Mesenteric fat pad (tissue), 1 donor: ENCODE measurements around the gene FAM241A. TPM values are rescaled to one million over a fixed set of nuclear protein-coding genes. Genes with fewer than 3 reads are reported as not detected.
"Not testable (repeated sequence)": the region's sequence is repeated elsewhere in the genome, so short reads cannot be mapped to it uniquely, and the experiment has no call there.

ENCODE experiments used
- DNase-seq: peaks from one replicate; pipeline ENCODE4 v3.0.0-alpha.2; 2020; ENCODE audit warnings: low spot score
- long read RNA-seq: library from polyadenylated mRNA; unstranded; transcript quantifications from one replicate; pipeline ENCODE4 v2.0.0, GENCODE V29; 2020
- total RNA-seq: library from RNA; stranded (reverse); fragmentation: NEBNext Ultra II Directional; extraction: Animal tissue kit (Norgen Biotek cat#: 25700); gene quantifications from one replicate; pipeline ENCODE4 v1.2.1, GENCODE V29; 2021
- donor health status: DM: yes; HTN: yes; CAD: no.

FAM241A gene
- total RNA-seq, result 23.2 TPM
- long read RNA-seq, full-length matches to known transcripts, result 11 of 19 reads
- long read RNA-seq, partial matches to known transcripts, result 0 of 19 reads
- long read RNA-seq, other reads (novel, unspliced or antisense), result 8 of 19 reads

DNA sequence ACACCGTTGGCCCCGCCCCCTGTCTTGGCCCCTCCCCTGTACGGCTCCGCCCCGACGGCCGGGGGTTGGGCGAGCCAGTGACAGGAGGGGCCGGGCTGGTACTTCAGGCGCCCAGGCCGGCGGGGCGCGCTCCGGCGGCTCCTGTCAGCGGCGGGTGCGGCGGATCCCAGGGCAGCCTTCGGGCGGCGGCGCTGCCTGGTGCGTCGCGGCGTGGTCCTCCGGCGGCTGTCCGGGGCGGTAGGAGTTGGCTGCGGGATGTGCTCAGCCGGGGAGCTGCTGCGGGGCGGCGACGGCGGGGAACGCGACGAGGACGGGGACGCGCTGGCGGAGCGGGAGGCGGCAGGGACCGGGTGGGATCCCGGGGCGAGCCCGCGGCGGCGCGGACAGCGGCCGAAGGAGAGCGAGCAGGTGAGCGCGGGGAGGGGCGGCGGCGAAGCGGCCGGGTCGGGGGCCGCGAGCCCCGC, at the start of gene FAM241A:
Gene FAM241A, plus strand, starts transcription at position 129 of the 464 bp plus-strand sequence. Its CDS starts 127 bp downstream, at position 256.
- DNase-seq, result peak; percentile 96

DNA sequence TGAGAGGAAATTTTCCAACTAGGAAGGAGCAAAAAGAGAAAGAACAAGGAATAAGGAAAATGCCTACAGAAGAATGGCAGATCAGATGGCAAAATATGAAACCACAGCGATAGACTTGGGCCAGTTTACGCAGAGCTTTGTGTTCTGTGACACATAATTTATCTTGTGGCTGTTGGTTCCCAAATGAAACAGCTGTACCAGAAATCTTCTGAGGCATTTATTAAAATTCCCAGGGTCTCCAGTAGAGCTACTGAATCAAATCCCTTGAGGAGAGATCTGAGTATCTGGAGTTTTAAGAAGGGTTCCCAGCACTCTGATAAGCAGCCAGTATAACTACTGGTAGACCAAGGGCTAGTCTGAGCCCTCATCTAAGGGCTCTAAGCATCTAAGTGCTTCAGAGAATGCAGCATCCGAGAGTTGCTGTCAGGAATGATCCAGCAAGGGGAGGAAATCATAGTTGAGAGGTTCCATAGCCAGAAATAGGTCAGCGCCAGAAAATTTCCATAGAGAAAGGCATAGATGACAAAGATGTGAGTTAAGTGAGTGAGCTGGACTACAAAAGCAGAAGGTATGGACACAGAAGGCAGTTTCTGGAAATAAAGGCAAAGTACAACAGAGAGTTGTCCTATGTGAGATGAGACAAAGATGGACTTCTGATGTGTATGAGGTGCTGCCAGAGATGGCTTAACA, 46.3 kb upstream of the FAM241A start:
- DNase-seq, result no peak

DNA sequence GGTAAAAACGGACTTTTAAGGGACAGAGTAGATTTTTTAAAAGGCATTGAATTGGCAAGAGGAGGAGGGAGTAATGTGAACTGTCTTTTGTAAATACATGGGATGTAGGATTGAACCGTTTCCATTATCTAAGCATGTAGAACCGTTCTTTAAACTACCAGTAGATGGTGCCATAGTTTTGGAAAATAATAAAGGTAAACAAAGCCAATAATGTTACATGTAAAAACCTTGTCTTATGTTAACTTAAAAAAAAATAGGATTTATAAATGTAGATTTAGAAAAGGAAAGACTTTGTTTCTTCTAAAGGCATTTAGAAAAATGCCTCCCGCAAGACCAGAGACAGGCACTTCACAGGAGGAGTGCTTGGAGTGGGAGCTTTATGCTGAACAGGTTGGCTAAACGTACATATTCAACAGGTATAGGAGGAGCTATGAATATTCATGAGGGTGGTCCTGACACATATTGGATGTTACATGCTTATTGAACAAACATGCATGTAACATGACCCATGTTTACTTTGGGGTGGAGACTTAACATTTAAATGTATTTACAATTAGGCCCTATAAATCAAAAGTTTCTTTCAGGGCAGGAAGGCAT, 45.5 kb upstream of the FAM241A start:
- no peak for DNase-seq

DNA sequence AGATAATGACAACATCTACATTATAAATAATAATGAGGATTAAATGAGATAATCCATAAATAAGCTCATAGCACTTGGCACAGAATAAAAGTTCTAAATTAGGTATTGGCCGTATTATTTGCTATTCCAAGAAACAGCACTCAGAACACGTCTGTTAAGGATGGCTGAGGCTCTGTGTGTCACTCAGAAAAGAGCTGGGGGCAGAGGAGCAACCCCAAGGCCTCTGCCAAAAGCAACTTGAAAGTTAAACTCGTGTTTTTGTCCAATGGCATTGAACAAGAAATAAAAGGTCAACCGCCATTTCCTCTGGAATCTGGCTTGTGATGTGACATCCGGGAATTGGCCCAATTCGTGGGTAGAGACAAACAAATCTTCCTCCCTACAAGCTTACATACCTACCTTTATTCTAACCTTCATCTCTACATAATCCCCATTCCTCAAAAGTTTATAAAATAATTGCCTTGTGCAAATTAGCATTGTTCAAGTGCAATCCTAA, 42.3 kb upstream of the FAM241A start:
- DNase-seq, result no peak

DNA sequence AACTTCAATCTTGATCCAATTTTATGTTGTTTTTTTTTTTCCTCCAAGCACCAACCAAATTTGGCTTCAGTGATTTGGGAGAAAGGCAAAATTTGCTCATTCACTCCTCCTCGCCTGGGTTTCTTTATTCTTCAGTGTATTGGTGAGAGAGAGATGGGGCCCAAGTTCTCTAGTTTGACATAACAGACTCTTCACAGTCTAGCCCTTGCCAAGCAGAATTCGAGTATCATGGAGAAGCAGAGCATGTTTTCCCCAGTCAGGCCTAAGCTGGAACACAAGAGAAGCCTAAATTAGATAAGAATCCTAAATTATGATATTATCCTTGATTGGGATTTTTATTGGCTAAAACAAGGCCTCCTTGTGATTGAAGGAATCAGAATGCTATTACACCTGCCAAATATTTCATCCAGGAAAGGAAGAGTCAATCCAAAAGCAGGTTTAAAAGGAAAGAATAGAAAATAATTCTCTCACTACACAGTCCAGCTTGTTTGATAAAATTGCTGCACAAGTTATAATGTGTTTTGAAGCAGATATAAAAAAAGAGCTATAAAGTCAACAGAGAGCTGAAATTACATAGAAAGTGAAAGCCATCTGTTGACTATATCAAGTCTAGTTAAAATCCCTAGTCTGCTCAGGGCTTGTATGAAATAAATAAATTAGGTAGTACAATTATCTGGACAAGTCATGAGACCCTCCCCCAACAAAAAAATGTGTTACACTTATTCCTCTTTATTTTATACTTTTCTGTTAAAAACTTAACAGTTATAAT, 39.9 kb upstream of the FAM241A start:
- no peak for DNase-seq

DNA sequence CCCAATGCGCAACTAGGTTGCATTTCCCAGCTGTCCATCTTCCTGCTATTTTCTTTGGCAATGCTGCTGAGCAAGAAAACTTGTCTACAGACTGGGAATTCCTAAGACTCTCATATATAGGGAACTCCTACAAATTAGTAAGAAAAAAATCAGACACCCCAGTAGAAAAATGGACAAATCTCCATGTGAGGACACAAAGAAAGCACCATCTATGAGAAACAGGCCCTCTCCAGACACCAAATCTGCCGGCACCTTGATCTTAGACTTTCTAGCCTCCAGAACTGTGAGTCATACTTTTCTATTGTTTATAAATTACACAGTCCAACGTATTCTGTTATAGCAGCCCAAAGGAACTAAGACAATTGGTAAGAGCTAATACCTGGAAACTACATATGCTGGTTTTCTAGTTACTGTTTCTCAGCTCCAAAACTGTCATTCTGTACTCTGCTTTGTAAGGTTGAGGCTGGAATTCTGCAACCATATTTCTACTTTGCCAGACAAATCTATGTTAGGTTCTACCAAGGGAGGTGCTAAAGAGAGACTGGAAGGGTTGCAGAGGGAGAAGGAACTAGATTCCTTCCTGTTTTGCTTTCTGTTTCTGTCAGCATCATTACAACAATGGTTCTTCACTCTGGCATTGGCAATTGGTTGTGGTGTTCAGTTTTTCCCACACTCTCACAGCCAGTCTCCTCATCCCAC, 35.7 kb upstream of the FAM241A start:
- no peak for DNase-seq

DNA sequence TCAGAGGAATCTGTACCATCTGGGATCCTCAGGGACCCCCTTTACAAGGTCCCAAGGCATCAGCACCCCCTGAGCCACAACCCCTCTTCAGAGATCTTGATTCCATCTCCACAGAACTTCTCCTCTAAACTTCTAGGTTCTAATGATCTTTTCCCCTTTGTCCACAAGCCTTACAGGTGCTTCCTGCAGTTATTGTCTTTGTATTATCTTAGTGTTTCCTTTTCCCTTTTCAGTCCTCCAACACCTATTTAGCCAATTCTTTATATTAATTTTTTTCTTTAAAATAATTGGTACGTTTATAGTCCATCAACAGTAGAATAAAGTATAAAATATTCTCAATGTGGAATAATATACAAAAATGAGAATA, 35.2 kb upstream of the FAM241A start:
- DNase-seq, result no peak

DNA sequence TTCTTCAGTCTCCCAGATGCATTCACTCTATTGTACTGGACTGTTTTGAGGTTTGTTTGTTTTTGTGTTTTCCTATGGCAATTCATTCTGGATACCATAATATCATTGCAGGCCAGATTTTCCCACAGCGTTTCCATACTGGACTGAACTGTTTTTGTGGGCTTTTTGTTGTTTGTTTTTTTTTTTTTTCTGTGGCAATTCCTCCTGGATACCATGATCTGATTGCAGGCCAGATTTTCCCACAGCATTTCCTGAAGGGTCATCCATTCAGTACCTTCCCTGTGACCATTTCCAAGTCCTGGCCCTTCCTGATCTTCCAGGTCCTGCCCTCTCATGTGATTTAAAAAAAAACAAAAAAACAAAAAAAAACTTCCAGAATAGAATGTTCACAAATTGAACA, 33.9 kb upstream of the FAM241A start:
- DNase-seq, result no peak

DNA sequence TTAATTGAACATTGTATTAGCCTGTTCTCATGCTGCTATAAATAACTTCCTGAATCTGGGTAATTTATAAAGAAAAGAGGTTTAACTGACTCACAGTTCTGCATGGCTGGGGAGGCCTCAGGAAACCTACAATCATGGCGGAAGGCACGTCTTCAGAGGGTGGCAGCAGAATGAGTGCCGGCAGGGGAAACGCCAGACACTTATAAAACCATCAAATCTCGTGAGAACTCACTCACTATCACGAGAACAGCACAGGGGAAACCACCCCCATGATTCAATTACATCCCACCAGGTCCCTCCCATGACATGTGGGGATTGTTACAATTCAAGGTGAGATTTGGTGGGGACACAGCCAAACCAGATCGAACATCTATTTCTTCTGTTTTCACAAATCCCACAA, 33.2 kb upstream of the FAM241A start:
- DNase-seq, result not testable (repeated sequence)

DNA sequence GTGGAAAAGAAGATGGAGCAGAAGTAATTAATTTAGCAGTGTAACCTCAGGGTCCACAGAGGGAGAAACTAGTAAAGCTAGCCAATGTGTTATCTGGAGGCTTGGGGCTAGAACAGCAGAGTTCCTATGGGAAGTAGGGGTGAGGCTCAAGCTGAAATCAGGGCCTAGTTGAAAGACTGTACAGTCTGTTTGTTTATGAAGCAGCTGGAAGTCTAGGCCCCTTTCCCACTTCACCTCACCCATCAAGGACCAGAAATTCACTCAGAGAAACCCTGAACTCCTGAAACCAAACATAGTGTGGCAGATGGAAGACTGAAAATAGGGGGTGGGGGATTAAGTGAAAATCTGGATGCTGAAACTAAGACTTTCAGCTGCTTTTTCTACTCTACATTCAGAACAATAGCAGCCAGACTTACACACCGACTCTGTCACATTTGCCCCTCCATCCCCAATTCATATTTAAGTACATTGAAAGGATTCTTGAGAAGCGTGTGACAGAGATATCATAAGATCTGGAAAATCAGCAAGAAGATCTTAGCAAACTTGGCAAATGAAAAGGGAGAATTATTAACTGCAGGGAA, 32.6 kb upstream of the FAM241A start:
- no peak for DNase-seq

DNA sequence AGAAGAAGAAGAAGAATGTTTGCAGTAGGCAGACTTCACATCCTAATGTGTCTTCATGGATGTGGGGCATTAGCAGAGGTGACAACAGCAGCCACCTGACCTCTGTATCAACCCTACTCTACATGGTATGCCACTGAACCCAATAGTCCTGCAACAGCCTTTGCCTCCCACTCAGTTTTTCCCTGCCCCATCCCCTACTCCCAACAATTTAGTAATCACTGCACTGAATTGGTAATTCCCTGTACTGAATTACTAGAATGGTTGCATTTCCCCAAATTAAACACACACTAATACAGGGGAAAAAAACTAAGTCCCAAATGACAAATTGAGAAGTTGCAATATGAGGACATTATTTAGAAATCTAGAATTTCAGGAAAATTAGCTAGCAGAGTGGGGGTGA, 31.4 kb upstream of the FAM241A start:
- DNase-seq, result no peak

DNA sequence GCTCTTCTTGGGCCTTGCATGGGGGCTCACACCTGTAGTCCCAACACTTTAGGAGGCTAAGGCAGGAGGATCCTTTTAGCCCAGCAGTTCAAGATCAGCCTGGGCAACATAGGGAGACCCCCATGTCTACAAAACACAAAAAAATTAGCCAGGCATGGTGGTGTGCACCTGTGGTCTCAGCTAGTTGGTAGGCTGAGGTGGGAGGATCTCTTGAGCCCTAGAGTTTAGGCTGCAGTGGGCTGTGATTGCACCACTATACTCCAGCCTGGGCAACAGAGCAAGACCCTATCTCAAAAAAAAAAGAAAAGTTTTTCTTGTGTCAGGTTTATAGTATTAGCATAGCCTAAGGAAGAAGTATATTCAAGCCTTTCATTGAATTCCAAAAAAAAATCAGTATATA, 30.8 kb upstream of the FAM241A start:
- DNase-seq, result no peak

DNA sequence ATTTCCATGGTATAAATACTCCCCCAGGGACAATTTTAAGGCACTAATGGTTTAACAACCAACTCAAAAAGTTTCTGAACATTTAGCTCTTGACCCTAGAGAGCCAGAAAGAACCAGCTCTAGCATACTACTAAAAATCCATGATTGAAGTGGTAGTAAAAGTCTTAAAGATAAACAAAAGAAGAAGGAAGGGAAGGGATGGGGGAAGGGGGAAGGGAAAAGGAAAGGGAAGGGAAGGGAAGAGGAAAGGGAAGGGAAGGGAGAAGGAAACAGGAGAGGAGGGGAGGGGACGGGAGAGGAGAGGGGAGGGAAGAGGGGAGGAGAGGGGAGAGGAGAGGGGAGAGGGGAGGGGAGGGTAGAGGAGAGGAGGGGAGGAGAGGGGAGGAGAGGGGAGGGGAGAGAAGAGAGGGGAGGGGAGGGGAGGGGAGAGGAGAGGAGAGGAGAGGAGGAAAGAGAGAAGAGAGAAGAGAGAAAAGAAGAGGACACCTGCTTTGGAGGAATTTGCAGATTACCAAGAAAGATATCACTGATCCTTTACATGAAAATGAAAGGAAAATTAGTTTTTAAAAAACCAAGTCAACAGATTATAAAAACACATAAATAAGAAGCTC, 26.4 kb upstream of the FAM241A start:
- no peak for DNase-seq

DNA sequence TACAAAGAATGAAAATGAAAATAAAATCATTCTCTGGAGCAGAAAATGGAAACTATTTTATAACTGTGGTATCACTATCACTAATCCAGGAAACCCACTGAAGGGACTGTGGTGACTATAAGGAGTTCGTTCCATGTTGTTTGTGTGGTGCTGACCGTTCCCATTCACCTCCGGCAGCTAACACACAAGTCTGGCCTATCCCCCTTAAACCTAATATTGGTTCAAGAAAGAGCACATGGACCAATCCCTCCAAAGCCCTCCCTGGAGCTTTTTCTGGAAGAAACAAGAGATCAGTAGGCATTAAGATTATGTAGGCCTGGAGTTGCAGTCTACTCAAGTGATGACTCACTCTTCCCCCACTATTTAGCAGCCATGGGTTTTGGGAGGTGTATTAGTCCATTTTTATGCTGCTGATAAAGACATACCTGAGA, 25.9 kb upstream of the FAM241A start:
- DNase-seq, result no peak

DNA sequence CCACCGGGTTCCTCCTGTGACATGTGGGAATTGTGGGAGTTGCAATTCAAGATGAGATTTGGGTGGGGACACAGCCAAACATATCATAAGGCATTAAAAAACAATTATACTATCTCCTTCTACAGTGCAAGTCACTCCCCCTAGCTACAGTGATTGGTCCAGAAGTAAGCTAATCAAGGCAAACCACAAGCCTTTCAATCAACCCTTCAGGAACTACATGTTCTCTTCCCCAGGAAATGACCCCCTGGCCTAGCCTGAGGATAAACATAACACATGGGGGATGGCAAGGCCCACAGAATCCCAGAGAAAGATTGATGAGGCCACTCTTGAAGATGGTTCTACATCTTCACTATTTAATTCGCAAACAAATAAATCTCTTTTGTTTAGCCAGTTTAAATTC, 25.2 kb upstream of the FAM241A start:
- DNase-seq, result no peak

DNA sequence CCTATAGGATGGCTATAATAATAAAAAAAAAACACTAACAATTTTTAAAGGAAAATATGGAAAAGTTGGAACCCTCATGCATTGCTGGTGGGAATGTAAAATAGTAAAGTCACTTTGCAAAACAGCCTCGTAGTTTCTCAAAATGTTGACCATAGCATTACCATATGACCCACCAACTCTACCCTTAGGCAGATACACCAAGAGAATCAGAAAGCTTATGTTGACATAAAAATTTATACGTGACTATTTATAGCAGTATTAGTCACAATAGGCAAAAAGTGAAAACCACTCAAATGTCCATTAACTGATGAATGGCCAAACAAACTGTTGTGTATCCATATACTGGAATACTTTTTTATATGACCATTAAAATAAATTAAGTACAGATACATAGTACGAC, 19.8 kb upstream of the FAM241A start:
- DNase-seq, result no peak

DNA sequence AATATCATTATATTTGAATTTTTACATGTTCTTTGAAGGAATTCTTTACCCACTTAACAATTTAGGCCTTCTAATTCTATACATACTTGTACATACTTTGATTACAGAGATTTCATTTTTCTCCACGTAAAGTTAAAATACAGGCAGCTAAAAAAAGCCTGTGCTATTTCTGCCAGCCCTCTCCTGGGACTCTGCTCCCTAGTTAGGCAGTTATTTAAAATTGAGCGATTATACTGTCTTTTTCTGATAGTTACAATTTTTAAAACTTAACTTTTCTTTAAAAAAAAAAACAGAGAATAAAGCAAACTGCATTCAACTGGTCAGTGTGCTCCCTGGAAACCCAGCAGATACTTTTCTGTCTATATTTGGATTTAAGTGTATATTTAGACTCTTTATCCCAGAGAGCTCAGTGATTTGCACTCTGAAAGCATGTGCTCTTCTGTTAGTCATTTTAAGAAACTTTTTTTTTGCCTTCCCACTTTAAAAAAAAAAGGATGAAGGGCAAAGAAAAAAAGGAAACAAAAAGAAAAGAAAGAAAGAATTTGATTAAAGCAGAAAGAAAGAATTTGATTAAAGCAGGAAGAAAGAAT, 18.1 kb upstream of the FAM241A start:
- DNase-seq, result no peak

DNA sequence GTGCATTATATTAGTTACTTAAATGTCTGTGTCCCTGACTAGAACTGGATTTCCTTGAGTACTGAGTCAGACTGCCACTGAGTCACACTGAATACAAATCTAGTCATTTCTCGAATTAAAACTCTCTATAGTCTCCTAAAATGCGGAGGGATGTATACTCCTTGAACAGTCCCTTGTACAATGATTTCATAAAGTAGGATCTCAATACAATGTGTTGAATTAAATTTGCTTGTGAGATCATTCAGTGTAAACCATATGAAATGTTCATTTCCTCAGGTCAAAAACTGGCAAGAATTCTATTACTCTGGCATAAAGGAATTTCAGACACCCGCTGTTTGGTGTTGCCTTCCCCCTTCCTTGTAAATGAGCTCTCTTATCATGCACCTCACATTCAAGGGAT, 17.5 kb upstream of the FAM241A start:
- no peak for DNase-seq

DNA sequence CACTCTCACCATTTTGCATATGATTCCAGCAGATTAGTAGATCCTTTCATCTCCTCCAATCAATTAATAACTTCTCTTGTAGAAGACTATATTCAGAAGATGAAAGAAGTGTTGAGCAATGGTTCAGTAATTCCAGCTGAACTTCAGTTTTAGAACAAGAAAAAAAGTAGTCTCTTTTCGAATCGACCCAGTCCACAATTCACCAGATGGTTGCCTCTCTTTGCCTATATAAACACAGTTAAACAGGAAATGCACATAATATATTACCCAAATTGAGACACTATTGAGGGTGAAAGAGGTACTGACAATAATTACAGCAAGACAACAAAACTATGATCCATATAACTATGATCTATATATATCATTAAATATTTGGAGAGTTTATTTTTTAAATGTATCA, 16.8 kb upstream of the FAM241A start:
- DNase-seq, result no peak

DNA sequence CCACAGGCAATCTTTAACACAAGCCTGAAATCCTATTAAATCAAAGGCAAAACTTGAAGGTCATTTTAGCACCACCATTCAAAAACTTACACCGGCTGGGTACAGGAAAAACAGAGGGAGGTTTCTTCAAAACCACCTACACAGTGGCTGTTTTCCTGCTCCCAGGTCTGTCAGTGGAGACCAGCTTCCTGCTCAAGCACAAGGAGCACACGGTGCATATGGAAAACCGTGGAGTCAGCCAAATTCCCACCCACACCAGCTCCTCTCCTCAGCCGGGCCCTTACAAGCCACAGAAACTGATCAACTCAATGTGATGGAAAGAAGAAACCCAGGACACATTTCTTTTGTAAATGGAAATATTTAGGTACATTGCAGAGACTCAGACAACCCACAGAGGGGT, 14.3 kb upstream of the FAM241A start:
- DNase-seq, result no peak
